H1 (cell line): Measurements from ENCODE around the gene NBPF3. TPM values are rescaled to one million over a fixed set of nuclear protein-coding genes. Genes with fewer than 3 reads are reported as not detected.

Source experiments
- CTCF ChIA-PET: fragments of 300-600 bp; sonication (Branson Sonifier 250); formaldehyde crosslinking; loops from one replicate; lab custom pipeline; 2021; ENCODE audit not compliant: partially characterized antibody; lab: Charles Lee
- POLR2A ChIA-PET: fragments of 300-600 bp; sonication (Branson Sonifier 250); formaldehyde crosslinking; loops from one replicate; lab custom pipeline; 2021; ENCODE audit warnings: inconsistent platforms; ENCODE audit not compliant: partially characterized antibody; lab: Charles Lee
- DNase-seq, 2 experiments: peaks; one replicate each; pipeline versions ENCODE4 v3.0.0 to v3.0.0-alpha.2; 2010 to 2022; ENCODE audit warnings: low spot score in 2 of 2, low read depth in 1 of 2, mixed read lengths in 1 of 2
- FAIRE-seq: peaks from 2 replicates; lab custom pipeline; 2011; peaks lifted over from hg19 to GRCh38; lab: Jason Lieb, UNC
- H2AFZ ChIP-seq: 2 replicates; pipeline ENCODE4 v1.8.1; 2012; ENCODE audit warnings: low read length, inconsistent platforms
- H2AK5ac ChIP-seq: 2 replicates; pipeline ENCODE4 v1.6.1; 2013; ENCODE audit warnings: low read depth, low read length
- H2BK120ac ChIP-seq: replicated peaks from 2 replicates; pipeline ENCODE3; 2013; ENCODE audit warnings: low read depth, low read length, inconsistent platforms
- H2BK12ac ChIP-seq: 2 replicates; pipeline ENCODE4 v1.6.1; 2013; ENCODE audit warnings: low read depth, low read length
- H2BK15ac ChIP-seq: 2 replicates; pipeline ENCODE4 v1.6.1; 2013; ENCODE audit warnings: low read length
- H2BK20ac ChIP-seq: 2 replicates; pipeline ENCODE4 v1.6.1; 2013; ENCODE audit warnings: low read length
- H2BK5ac ChIP-seq: 2 replicates; pipeline ENCODE4 v1.6.1; 2013; ENCODE audit warnings: low read depth, low read length
- H3K14ac ChIP-seq: 2 replicates; pipeline ENCODE4 v1.6.1; 2013; ENCODE audit warnings: inconsistent platforms; ENCODE audit not compliant: insufficient read length
- H3K18ac ChIP-seq: 2 replicates; pipeline ENCODE4 v1.6.1; 2013; ENCODE audit warnings: low read length; ENCODE audit errors: extremely low read depth
- H3K23ac ChIP-seq: 2 replicates; pipeline ENCODE4 v1.6.1; 2013; ENCODE audit warnings: inconsistent platforms; ENCODE audit not compliant: insufficient read length
- H3K23me2 ChIP-seq: 2 replicates; pipeline ENCODE4 v1.6.1; 2013; ENCODE audit warnings: low read depth, low read length
- H3K27ac ChIP-seq: 2 replicates; pipeline ENCODE4 v1.6.1; 2011; ENCODE audit warnings: low read depth, low read length, inconsistent platforms
- H3K27me3 ChIP-seq, 4 experiments: replicated peaks in 1 of 4; 1 replicate in 1 of 4; 2 replicates in 3 of 4; pipeline versions ENCODE4 v1.6.1 to v1.8.1; 2011 to 2013; ENCODE audit warnings: low read length in 3 of 4, mild to moderate bottlenecking in 3 of 4, inconsistent platforms in 2 of 4, mixed read lengths in 2 of 4, moderate library complexity in 1 of 4; ENCODE audit not compliant: control insufficient read depth in 3 of 4, insufficient read depth in 3 of 4; ENCODE audit errors: extremely low read depth in 1 of 4
- H3K36me3 ChIP-seq, 4 experiments: 2 replicates each; pipeline versions ENCODE4 v1.6.1 to v1.8.1; 2011 to 2013; ENCODE audit warnings: mild to moderate bottlenecking in 4 of 4, low read length in 3 of 4, moderate library complexity in 2 of 4, control low read depth in 1 of 4, inconsistent platforms in 1 of 4; ENCODE audit not compliant: insufficient read depth in 4 of 4, control insufficient read depth in 2 of 4
- H3K4ac ChIP-seq: replicated peaks from 2 replicates; pipeline ENCODE3; 2013; ENCODE audit warnings: low read length, low read depth, mixed read lengths, inconsistent platforms; ENCODE audit not compliant: insufficient read length
- H3K4me1 ChIP-seq, 4 experiments: replicated peaks in 1 of 4; 1 replicate in 1 of 4; 2 replicates in 3 of 4; pipeline versions ENCODE4 v1.6.1 to v1.8.1; 2011 to 2013; ENCODE audit warnings: low read length in 3 of 4, inconsistent platforms in 2 of 4, mixed read lengths in 1 of 4; ENCODE audit not compliant: insufficient read depth in 4 of 4, control insufficient read depth in 3 of 4
- H3K4me2 ChIP-seq, 2 experiments: 2 replicates each; pipeline versions ENCODE4 v1.6.1 to v1.8.1; 2011 to 2013; ENCODE audit warnings: low read depth in 2 of 2, low read length in 2 of 2, control low read depth in 1 of 2, inconsistent platforms in 1 of 2, mild to moderate bottlenecking in 1 of 2; ENCODE audit not compliant: insufficient read depth in 1 of 2
- H3K4me3 ChIP-seq, 4 experiments: fragments of 200-600, 300-600 bp in 1 of 4; sonication (generic), shearing (Covaris generic), sonication (Bioruptor Twin) in 1 of 4; 2 replicates each; pipeline versions ENCODE4 v1.5.1 to v1.8.1; 2011 to 2016; ENCODE audit warnings: low read length in 4 of 4, low read depth in 3 of 4, control low read depth in 2 of 4, inconsistent platforms in 2 of 4, mild to moderate bottlenecking in 2 of 4, mixed read lengths in 1 of 4, moderate library complexity in 1 of 4; ENCODE audit not compliant: insufficient read depth in 2 of 4; ENCODE audit errors: extremely low read depth in 1 of 4
- H3K56ac ChIP-seq: replicated peaks from 2 replicates; pipeline ENCODE3; 2013; ENCODE audit warnings: low read depth, mild to moderate bottlenecking, mixed read lengths, low read length, inconsistent platforms; ENCODE audit not compliant: insufficient read length
- H3K79me1 ChIP-seq: 2 replicates; pipeline ENCODE4 v1.6.1; 2013; ENCODE audit warnings: low read depth, low read length, control low read depth
- H3K79me2 ChIP-seq, 2 experiments: 2 replicates each; pipeline versions ENCODE4 v1.6.1 to v1.8.1; 2012 to 2013; ENCODE audit warnings: low read length in 2 of 2, mild to moderate bottlenecking in 2 of 2, inconsistent platforms in 1 of 2; ENCODE audit not compliant: insufficient read depth in 2 of 2, control insufficient read depth in 1 of 2
- H3K9ac ChIP-seq, 4 experiments: replicated peaks in 1 of 4; 1 replicate in 1 of 4; 2 replicates in 3 of 4; pipeline versions ENCODE4 v1.6.1 to v1.8.1; 2011 to 2013; ENCODE audit warnings: low read depth in 3 of 4, low read length in 3 of 4, control low read depth in 2 of 4, mild to moderate bottlenecking in 2 of 4, moderate library complexity in 2 of 4, inconsistent platforms in 1 of 4; ENCODE audit errors: extremely low read depth in 1 of 4
- H3K9me3 ChIP-seq, 2 experiments: 2 replicates each; pipeline versions ENCODE4 v1.6.1 to v1.8.1; 2012 to 2013; ENCODE audit warnings: mild to moderate bottlenecking in 2 of 2, moderate library complexity in 2 of 2, control low read depth in 1 of 2, inconsistent platforms in 1 of 2, low read depth in 1 of 2, low read length in 1 of 2, mixed read lengths in 1 of 2; ENCODE audit not compliant: insufficient read depth in 2 of 2
- H4K20me1 ChIP-seq, 2 experiments: replicated peaks in 1 of 2; 2 replicates each; pipeline versions ENCODE3 to v1.8.1; 2011 to 2013; ENCODE audit warnings: inconsistent platforms in 2 of 2, low read length in 2 of 2, mild to moderate bottlenecking in 1 of 2; ENCODE audit not compliant: insufficient read depth in 2 of 2, control insufficient read depth in 1 of 2
- H4K5ac ChIP-seq: 2 replicates; pipeline ENCODE4 v1.6.1; 2013; ENCODE audit warnings: low read length, low read depth, mixed read lengths, inconsistent platforms; ENCODE audit not compliant: insufficient read length
- H4K8ac ChIP-seq: 2 replicates; pipeline ENCODE4 v1.8.0; 2013; ENCODE audit warnings: mild to moderate bottlenecking, moderate library complexity, low read length, inconsistent platforms; ENCODE audit not compliant: insufficient read depth; ENCODE audit errors: extremely low read depth
- H4K91ac ChIP-seq: replicated peaks from 2 replicates; pipeline ENCODE3; 2013; ENCODE audit warnings: low read length, mixed read lengths, inconsistent platforms; ENCODE audit not compliant: insufficient read length
- WGBS, 2 experiments: shearing (Covaris generic) in 1 of 2; methylation state at CpG; one replicate each; pipeline versions ENCODE4 v1.1.6 to v1.1.7; 2013 to 2015; ENCODE audit warnings: low lambda C conversion rate in 2 of 2, mixed read lengths in 2 of 2, inconsistent platforms in 1 of 2, low coverage in 1 of 2, missing lambda C conversion rate in 1 of 2; ENCODE audit not compliant: insufficient replicate concordance in 2 of 2, insufficient coverage in 1 of 2, insufficient read length in 1 of 2; ENCODE audit errors: extremely low coverage in 1 of 2, missing lambda C conversion rate in 1 of 2; 5-methylcytosine and 5-hydroxymethylcytosine counted together
- polyA plus RNA-seq, 7 experiments: library from polyadenylated mRNA; depleted of rRNA in 3 of 7; stranded (reverse) in 5 of 7; unstranded in 2 of 7; fragments of >200 nt in 5 of 7; fragments of 200-250 nt in 2 of 7; gene quantifications; 1 replicate in 5 of 7; 2 replicates in 1 of 7; 4 replicates in 1 of 7; pipeline versions ENCODE4 v1.2.1 to v1.2.3, GENCODE V29; 2011 to 2013; ENCODE audit warnings: missing spikeins in 2 of 7, mixed read lengths in 2 of 7
- total RNA-seq: library from RNA; stranded (reverse); fragmentation: NEBNext Ultra II Directional; extraction: Animal tissue kit (Norgen Biotek cat#: 25700); gene quantifications from 2 replicates; pipeline ENCODE4 v1.2.1, GENCODE V29; 2021

Gene NBPF3
- total and polyA plus RNA-seq, 2 of the 8 experiments (the other 6 are each of a cell fraction or from before 2014, with no cell fraction given) = 3.8 to 4.3 TPM

DNA sequence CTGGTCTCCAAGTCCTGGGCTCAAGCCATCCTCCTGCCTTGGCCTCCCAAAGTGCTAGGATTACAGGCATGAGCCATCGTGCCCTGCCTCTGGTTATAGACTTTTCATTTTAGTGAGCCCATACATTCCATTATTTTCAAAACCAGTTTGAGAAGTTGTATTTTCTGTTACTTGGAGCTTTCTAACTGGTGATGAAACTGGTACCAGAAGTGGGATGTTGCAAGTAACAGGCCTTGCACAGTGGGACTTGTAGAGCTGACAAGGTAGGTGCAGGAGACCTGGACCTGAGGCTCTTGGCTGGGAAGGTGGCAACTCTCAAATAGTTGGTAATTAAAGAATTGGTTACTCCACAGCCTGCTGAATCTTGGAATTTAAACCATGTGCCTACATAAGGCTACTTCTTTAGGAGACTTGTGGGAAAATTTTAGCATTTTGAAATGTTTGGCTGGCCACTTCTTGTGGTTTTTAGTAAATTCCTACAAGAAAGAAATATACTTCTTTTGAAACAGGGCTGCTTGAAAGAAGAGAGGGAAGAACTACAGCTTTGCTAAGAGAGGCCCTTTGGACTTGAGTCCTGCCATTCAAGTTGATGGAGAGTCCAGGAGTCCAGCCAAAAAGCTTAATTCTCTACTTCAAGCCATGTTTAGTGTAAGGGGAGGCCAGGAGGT is 59.5 kb downstream of the NBPF3 start:
- 94% methylated on average over 1 of the region's 1 CpG; no CpG with 5 or more reads in 1 of the 2 experiments for WGBS, 2 experiments

More for the DNA sequence above, 59.5 kb downstream of the NBPF3 start:
- Histone ChIP-seq H2BK120ac (no peak overlapping the region), H3K9ac (no peak overlapping the region), H3K36me3 (no peaks in the 10 kb centered on the region), H4K5ac (no peak overlapping the region), H3K56ac (no peak overlapping the region), H4K91ac (no peak overlapping the region), H3K4me1 (peaks cover 0 to 5% (median 4%) of the 10 kb centered on the region in 4 experiments; a peak in 6 of 7 replicates), H2AK5ac (no peak overlapping the region), H3K18ac (no peak overlapping the region), H3K4me3 (no peak overlapping the region), H3K4ac (no peak overlapping the region), H2BK20ac (no peak overlapping the region), H4K20me1 (no peaks in the 10 kb centered on the region), H2BK15ac (no peak overlapping the region), H3K27ac (no peak overlapping the region), H3K79me2 (no peaks in the 10 kb centered on the region), H3K4me2 (no peak overlapping the region), H3K23me2 (no peaks in the 10 kb centered on the region), H2BK12ac (no peak overlapping the region), H2BK5ac (no peak overlapping the region), H4K8ac (no peak overlapping the region), H3K9me3 (peaks cover 2 to 4% of the 10 kb centered on the region in 2 experiments; a peak in 2 of 4 replicates), H2AFZ (no peak overlapping the region), H3K23ac (no peak overlapping the region), H3K14ac (no peak overlapping the region), H3K79me1 (no peaks in the 10 kb centered on the region), H3K27me3 (no peaks in the 10 kb centered on the region; a peak in 1 of 7 replicates)
- POLR2A ChIA-PET = interaction anchor here (0.7 kb wide), 1 partner anchor 79 kb away, joined by 3 read pairs; no protein-coding TSS in a partner anchor
- CTCF ChIA-PET = interaction anchor here (0.7 to 6.6 kb wide), 10 partner anchors 8 to 255 kb away, joined by 3 to 47 read pairs (median 4); no protein-coding TSS in a partner anchor
- no peak for FAIRE-seq
- no peak for DNase-seq
